GM06990 (cell line): ENCODE data around the gene NECTIN1.

Experiments
- DNase-seq: peaks from one replicate; pipeline ENCODE4 v3.0.0-alpha.2; 2011; ENCODE audit not compliant: insufficient read length; ENCODE audit errors: extremely low read depth
- H3K27me3 ChIP-seq: replicated peaks from 2 replicates; pipeline ENCODE4 v1.6.0; 2011; ENCODE audit warnings: low read length; ENCODE audit not compliant: control insufficient read depth, insufficient read depth
- H3K36me3 ChIP-seq: 2 replicates; pipeline ENCODE4 v1.5.1; 2011; ENCODE audit warnings: low read length; ENCODE audit not compliant: control insufficient read depth, insufficient read depth
- H3K4me3 ChIP-seq: replicated peaks from 2 replicates; pipeline ENCODE4 v1.5.1; 2011; ENCODE audit warnings: low read depth, mild to moderate bottlenecking, control low read depth, low read length
- CTCF ChIP-seq: IDR thresholded peaks from 2 replicates; pipeline ENCODE4 v1.5.1; 2011; ENCODE audit warnings: low read length, control low read depth, mild to moderate bottlenecking, inconsistent platforms; ENCODE audit not compliant: insufficient read depth, poor library complexity, severe bottlenecking

NECTIN1 gene

DNA sequence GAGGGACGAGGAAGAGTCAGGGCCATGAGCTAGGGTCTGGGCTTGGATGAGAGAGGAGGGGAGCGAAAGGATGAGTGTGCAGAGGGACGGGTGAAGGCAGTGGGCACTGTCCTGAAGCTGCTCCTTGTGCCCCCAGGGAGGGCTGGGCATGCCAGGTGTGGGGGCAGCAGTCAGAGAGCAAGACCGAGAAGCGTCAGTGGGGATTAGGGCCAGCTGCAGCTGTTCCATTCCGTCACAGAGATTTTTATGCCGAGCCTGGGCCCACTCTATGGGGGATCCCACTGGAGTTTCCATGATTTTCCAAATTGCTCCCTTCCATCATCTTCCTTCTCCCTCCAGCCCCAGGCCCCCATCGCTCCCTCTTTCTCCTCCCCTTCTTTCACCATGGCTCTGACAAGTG is 93.2 kb downstream of the NECTIN1 start:
- no peak for TF ChIP-seq CTCF
- H3K4me3 ChIP-seq: no peak overlapping the region

GRCh38 chr11:119635041-119635740 is 93.8 kb downstream of the NECTIN1 start:
- H3K27me3 ChIP-seq: no peaks in the 10 kb centered on the region; the same call in none of the 2 replicates
- DNase-seq: no peak
- no peak for TF ChIP-seq CTCF
- H3K36me3 ChIP-seq: no peaks in the 10 kb centered on the region
- H3K4me3 ChIP-seq: no peak overlapping the region

More for the DNA sequence above, 93.2 kb downstream of the NECTIN1 start:
- DNase-seq: no peak
- Histone ChIP-seq H3K27me3 (no peaks in the 10 kb centered on the region; the same call in none of the 2 replicates), H3K36me3 (no peaks in the 10 kb centered on the region)

- Histone ChIP-seq H3K4me3 (no peak overlapping the region), H3K36me3 (no peaks in the 10 kb centered on the region), H3K27me3 (no peaks in the 10 kb centered on the region; the same call in 1 of the 2 replicates)
- TF ChIP-seq CTCF: no peak
- DNase-seq: no peak
Measured at GRCh38 chr11:119634301-119634700, 94.7 kb downstream of the NECTIN1 start.

- H3K27me3 ChIP-seq: no peaks in the 10 kb centered on the region; the same call in 1 of the 2 replicates
- no peak overlapping the region for H3K4me3 ChIP-seq
- no peaks in the 10 kb centered on the region for H3K36me3 ChIP-seq
- TF ChIP-seq CTCF: no peak
- DNase-seq: no peak
Measured at GRCh38 chr11:119629834-119630624, 99.0 kb downstream of the NECTIN1 start.

DNA sequence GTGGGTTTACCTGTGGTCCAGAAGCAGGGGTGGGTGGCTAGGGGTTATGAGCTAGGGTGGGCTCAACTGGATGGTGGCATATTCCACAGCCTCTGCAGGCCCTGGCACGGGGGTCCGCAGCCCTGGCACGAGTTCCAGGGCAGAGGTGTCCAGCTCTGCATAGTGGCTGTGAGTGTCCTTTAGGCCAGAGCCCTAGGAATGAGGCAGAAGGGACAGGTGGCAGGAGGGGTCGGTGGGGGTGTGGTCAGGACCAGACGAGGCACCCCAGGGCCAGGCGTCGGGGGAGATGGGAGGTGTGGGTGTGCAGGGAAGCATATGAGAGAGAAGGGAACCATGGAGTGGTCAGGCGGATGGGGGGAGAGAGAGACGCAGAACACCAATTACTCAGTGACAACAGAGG is 99.9 kb downstream of the NECTIN1 start:
- Histone ChIP-seq H3K4me3 (no peak overlapping the region), H3K36me3 (no peaks in the 10 kb centered on the region), H3K27me3 (no peaks in the 10 kb centered on the region; the same call in none of the 2 replicates)
- DNase-seq: no peak
- no peak for TF ChIP-seq CTCF
